HepG2 (cell line): ENCODE data around the gene NRAP. TPM values are rescaled to one million over a fixed set of nuclear protein-coding genes. Genes with fewer than 3 reads are reported as not detected.

Source experiments
- ATAC-seq: fragments of 200-7000 bp; cut with Tn5 transposase; 3 replicates; pipeline ENCODE4 v1.9.1; 2020; ENCODE audit warnings: mild to moderate bottlenecking, moderate library complexity
- BruUV-seq: library from RNA; stranded (reverse); fragments of 400-500 nt; replicated peaks from 2 replicates; lab custom pipeline; 2021; lab: Mats Ljungman, UMichigan
- CTCF ChIA-PET: fragments of 300-600 bp; formaldehyde crosslinking; extraction: SDS; loops from one replicate; lab custom pipeline; 2021; ENCODE audit warnings: low total read pairs, inconsistent platforms, low intra/inter-chr PET ratio; lab: Yijun Ruan, JAX
- POLR2A ChIA-PET: fragments of 350-600 bp; sonication (Branson Sonifier 250); formaldehyde crosslinking; loops from one replicate; lab custom pipeline; 2020; ENCODE audit warnings: antibody characterized with exemption, inconsistent platforms; lab: Yijun Ruan, JAX
- DNase-seq: peaks from one replicate; pipeline ENCODE4 v3.0.0-alpha.2; 2015; ENCODE audit warnings: low spot score
- FAIRE-seq: peaks from 3 replicates; lab custom pipeline; 2011; peaks lifted over from hg19 to GRCh38; lab: Jason Lieb, UNC
- H2AFZ ChIP-seq: one replicate; pipeline ENCODE4 v1.6.1; 2011; ENCODE audit warnings: low read length, inconsistent platforms
- H3K27ac ChIP-seq: fragments of 300-600 bp; 3 replicates; pipeline ENCODE4 v1.8.0; 2011; ENCODE audit warnings: mixed run types, mild to moderate bottlenecking, mixed read lengths, low read length, inconsistent platforms; ENCODE audit not compliant: insufficient read depth; ENCODE audit errors: extremely low read length
- H3K27me3 ChIP-seq, 2 experiments: fragments of 200-600 bp in 1 of 2; 2 replicates in 1 of 2; 3 replicates in 1 of 2; pipeline versions ENCODE4 v1.6.0 to v1.8.0; 2011; ENCODE audit warnings: low read length in 2 of 2, mild to moderate bottlenecking in 2 of 2, moderate library complexity in 2 of 2, inconsistent platforms in 1 of 2; ENCODE audit not compliant: insufficient read depth in 2 of 2, control insufficient read depth in 1 of 2
- H3K36me3 ChIP-seq, 2 experiments: fragments of 200-600 bp in 1 of 2; replicated peaks in 1 of 2; 2 replicates in 1 of 2; 3 replicates in 1 of 2; pipeline versions ENCODE4 v1.5.1 to v1.8.0; 2011; ENCODE audit warnings: low read length in 2 of 2, inconsistent platforms in 1 of 2; ENCODE audit not compliant: insufficient read depth in 2 of 2, control insufficient read depth in 1 of 2
- H3K4me1 ChIP-seq: 2 replicates; pipeline ENCODE4 v1.5.1; 2012; ENCODE audit warnings: low read length, inconsistent platforms; ENCODE audit not compliant: insufficient read depth
- H3K4me2 ChIP-seq: 2 replicates; pipeline ENCODE4 v1.6.0; 2011; ENCODE audit warnings: low read depth, low read length, inconsistent platforms
- H3K4me3 ChIP-seq, 3 experiments: fragments of 200-600 bp in 1 of 3; sonication (generic), shearing (Covaris generic) in 1 of 3; replicated peaks in 1 of 3; 2 replicates each; pipeline ENCODE4 v1.5.1; 2011 to 2016; ENCODE audit warnings: low read length in 3 of 3, inconsistent platforms in 2 of 3, low read depth in 2 of 3, mild to moderate bottlenecking in 2 of 3, control low read depth in 1 of 3, mixed read lengths in 1 of 3; ENCODE audit not compliant: insufficient read depth in 1 of 3
- H3K79me2 ChIP-seq: one replicate; pipeline ENCODE4 v1.6.1; 2011; ENCODE audit warnings: low read length, inconsistent platforms; ENCODE audit not compliant: insufficient read depth
- H3K9ac ChIP-seq: 2 replicates; pipeline ENCODE4 v1.6.0; 2011; ENCODE audit warnings: mild to moderate bottlenecking, low read depth, low read length, inconsistent platforms; ENCODE audit not compliant: insufficient read depth
- H3K9me3 ChIP-seq: 2 replicates; pipeline ENCODE4 v1.5.1; 2012; ENCODE audit warnings: mild to moderate bottlenecking, low read length
- H4K20me1 ChIP-seq: 2 replicates; pipeline ENCODE4 v1.6.0; 2011; ENCODE audit warnings: inconsistent platforms, mild to moderate bottlenecking, low read length, moderate library complexity; ENCODE audit not compliant: insufficient read depth
- ATF7-NPFF ChIP-seq: sonication (generic); formaldehyde crosslinking; IDR thresholded peaks from 2 replicates; pipeline ENCODE4 v1.8.1; 2023; ENCODE audit warnings: mild to moderate bottlenecking, low read depth, missing genetic modification reagents, moderate library complexity
- CAMTA2 ChIP-seq: sonication (generic); formaldehyde crosslinking; IDR thresholded peaks from 2 replicates; pipeline ENCODE4 v1.4.0; 2020; ENCODE audit warnings: mild to moderate bottlenecking, missing genetic modification reagents, borderline replicate concordance
- E2F1 ChIP-seq: sonication (generic); formaldehyde crosslinking; IDR thresholded peaks from 2 replicates; pipeline ENCODE4 v1.5.0; 2020; ENCODE audit warnings: missing genetic modification reagents
- MAFG ChIP-seq: sonication (generic); formaldehyde crosslinking; IDR thresholded peaks from 2 replicates; pipeline ENCODE4 v1.5.1; 2020; ENCODE audit warnings: mild to moderate bottlenecking, missing genetic modification reagents
- MBD4 ChIP-seq: IDR thresholded peaks from 2 replicates; pipeline ENCODE4 v1.6.1; 2012; ENCODE audit warnings: low read length, inconsistent platforms, borderline replicate concordance
- MTERF4 ChIP-seq: sonication (generic); formaldehyde crosslinking; IDR thresholded peaks from 2 replicates; pipeline ENCODE4 v1.8.0; 2023; ENCODE audit warnings: mild to moderate bottlenecking, missing genetic modification reagents
- PHF5A ChIP-seq: IDR thresholded peaks from one replicate; pipeline ENCODE4 v1.6.1; 2018; ENCODE audit warnings: low read depth, missing genetic modification reagents; ENCODE audit not compliant: unreplicated experiment
- RBM22 ChIP-seq: fragments of 200-400 bp; formaldehyde crosslinking; optimal IDR thresholded peaks from 2 replicates; pipeline ENCODE3; 2017; ENCODE audit warnings: mild to moderate bottlenecking, low read length, moderate library complexity
- SAP130 ChIP-seq: IDR thresholded peaks from 2 replicates; pipeline ENCODE4 v1.6.1; 2016; ENCODE audit warnings: low read depth
- USF2 ChIP-seq, 2 experiments: sonication (generic) in 1 of 2; formaldehyde crosslinking in 1 of 2; IDR thresholded peaks; 2 replicates each; pipeline versions ENCODE4 v1.5.1 to v1.6.1; 2011 to 2020; ENCODE audit warnings: borderline replicate concordance in 1 of 2, low read depth in 1 of 2, low read length in 1 of 2, mild to moderate bottlenecking in 1 of 2, missing genetic modification reagents in 1 of 2, moderate library complexity in 1 of 2
- ZNF329 ChIP-seq: sonication (generic); formaldehyde crosslinking; IDR thresholded peaks from 2 replicates; pipeline ENCODE4 v1.9.0; 2021; ENCODE audit warnings: low read depth, mild to moderate bottlenecking, missing genetic modification reagents
- ZNF362 ChIP-seq: sonication (generic); formaldehyde crosslinking; IDR thresholded peaks from 2 replicates; pipeline ENCODE4 v1.4.0; 2020; ENCODE audit warnings: missing genetic modification reagents, mild to moderate bottlenecking, borderline replicate concordance
- WGBS: methylation state at CpG from one replicate; pipeline ENCODE4 v1.1.6; 2017; ENCODE audit warnings: low lambda C conversion rate; 5-methylcytosine and 5-hydroxymethylcytosine counted together
- in situ Hi-C: cut with HindIII; loops from 2 replicates; pipeline ENCODE4 v1.10.0; 2017; ENCODE audit warnings: low pct_unique_long_range_greater_than_20kb; ENCODE audit not compliant: extremely low pct_ligation_motif_present
- intact Hi-C: fragments of 100-400 bp; cut with micrococcal nuclease; formaldehyde crosslinking; loops from one replicate; pipeline ENCODE4 v1.10.0; 2022; ENCODE audit not compliant: unreplicated experiment
- polyA plus RNA-seq, 8 experiments: library from polyadenylated mRNA; depleted of rRNA in 3 of 8; stranded (reverse) in 7 of 8; unstranded in 1 of 8; fragments of >200 nt; fragmentation: Illumina TruSeq in 4 of 8; extraction: Trizol in 4 of 8; gene quantifications; 2 replicates each; pipeline versions ENCODE4 v1.2.1 to v1.2.3, GENCODE V29; 2011 to 2016; ENCODE audit warnings: low read depth in 4 of 8, missing spikeins in 1 of 8, mixed read lengths in 1 of 8; ENCODE audit not compliant: insufficient read depth in 1 of 8
- total RNA-seq, 5 experiments: library from RNA; depleted of rRNA; stranded (reverse); fragments of >200 nt; fragmentation: Illumina TruSeq; extraction: Trizol; gene quantifications; 2 replicates each; pipeline ENCODE4 v1.2.3, GENCODE V29; 2016; ENCODE audit warnings: low read depth in 1 of 5

NRAP gene
- total and polyA plus RNA-seq, 2 of the 13 experiments (the other 11 are each of a cell fraction or from before 2014, with no cell fraction given) = not detected

GRCh38 chr10:113617086-113617485 is 46.8 kb downstream of the NRAP start:
- Histone ChIP-seq H3K4me2 (no peak overlapping the region), H3K79me2 (no peaks in the 10 kb centered on the region), H3K27ac (no peak overlapping the region), H3K9ac (no peak overlapping the region), H3K4me1 (no peaks in the 10 kb centered on the region), H3K36me3 (no peaks in the 10 kb centered on the region), H3K4me3 (no peak overlapping the region), H2AFZ (no peak overlapping the region), H3K27me3 (peaks cover 0 to 17% of the 10 kb centered on the region in 2 experiments; a peak in 3 of 5 replicates), H3K9me3 (no peaks in the 10 kb centered on the region), H4K20me1 (no peaks in the 10 kb centered on the region)
- ATAC-seq (no peak), FAIRE-seq (no peak), DNase-seq (no peak)
- CTCF ChIA-PET = no interaction called here
- BruUV-seq = no TSS peak
- in situ Hi-C loops = no loop called here
- 41% methylated on average over 7 of the region's 7 CpGs for WGBS
- POLR2A ChIA-PET = no interaction called here
- intact Hi-C loops = no loop called here
- TF ChIP-seq MBD4 (no peak), ATF7-NPFF (CRISPR knock-in tag) (no peak), PHF5A (CRISPR knock-in tag) (no peak), RBM22 (no peak), ZNF329 (CRISPR knock-in tag) (no peak), SAP130 (CRISPR knock-in tag) (no peak), CAMTA2 (CRISPR knock-in tag) (no peak), ZNF362 (CRISPR knock-in tag) (no peak), MTERF4 (CRISPR knock-in tag) (no peak), MAFG (CRISPR knock-in tag) (no peak), E2F1 (CRISPR knock-in tag) (no peak), USF2 (IDR thresholded peaks at IDR 0.05; ENCODE audit: low read depth, low read length) (no peak), USF2 (CRISPR knock-in tag; IDR thresholded peaks at IDR 0.05; ENCODE audit: borderline replicate concordance) (no peak)
- TF ChIP-seq, all 625 proteins: peak for 0
